Heart right ventricle (tissue), 16 donors: Measurements from ENCODE around the gene CST3. TPM values are rescaled to one million over a fixed set of nuclear protein-coding genes. Genes with fewer than 3 reads are reported as not detected.

Experiments used
- ATAC-seq, 8 donors: fragments of 200-7000 bp; cut with Tn5 transposase; one replicate each; pipeline ENCODE4 v1.9.1; 2020; ENCODE audit warnings: mild to moderate bottlenecking in 8 of 8, moderate library complexity in 8 of 8, moderate number of reproducible peaks in 1 of 8
- DNase-seq, 2 donors: peaks; one replicate each; pipeline ENCODE4 v3.0.0-alpha.2; 2020
- H3K27ac ChIP-seq, 10 donors: fragments of 200-600 bp; sonication (generic) in 2 of 10; one replicate each; pipeline versions ENCODE4 v1.5.0 to v1.8.0; 2020 to 2022; ENCODE audit warnings: mild to moderate bottlenecking in 3 of 10
- H3K27me3 ChIP-seq, 7 donors: fragments of 200-600 bp; one replicate each; pipeline ENCODE4 v1.8.0; 2021 to 2022; ENCODE audit warnings: mild to moderate bottlenecking in 2 of 7
- H3K36me3 ChIP-seq, 9 donors: fragments of 200-600 bp; sonication (generic) in 1 of 9; one replicate each; pipeline versions ENCODE4 v1.5.0 to v1.8.0; 2020 to 2022; ENCODE audit warnings: mild to moderate bottlenecking in 2 of 9
- H3K4me1 ChIP-seq, 9 donors: fragments of 200-600 bp; sonication (generic) in 1 of 9; one replicate each; pipeline versions ENCODE4 v1.5.0 to v1.8.0; 2020 to 2022; ENCODE audit warnings: mild to moderate bottlenecking in 4 of 9
- H3K4me3 ChIP-seq, 10 donors: fragments of 200-600 bp; sonication (generic) in 2 of 10; one replicate each; pipeline versions ENCODE4 v1.5.0 to v1.8.0; 2020 to 2022; ENCODE audit warnings: mild to moderate bottlenecking in 7 of 10, moderate library complexity in 2 of 10
- H3K9me3 ChIP-seq, 11 donors: fragments of 200-600 bp in 10 of 11; sonication (generic) in 2 of 11; one replicate each; pipeline versions ENCODE4 v1.5.0 to v1.8.0; 2013 to 2022; ENCODE audit warnings: mild to moderate bottlenecking in 2 of 11, control low read depth in 1 of 11, moderate library complexity in 1 of 11
- CTCF ChIP-seq, 9 donors: fragments of 200-600 bp; sonication (generic) in 2 of 9; IDR thresholded peaks; one replicate each; pipeline versions ENCODE4 v1.5.0 to v1.8.0; 2021 to 2022; ENCODE audit warnings: antibody characterized with exemption in 9 of 9, mild to moderate bottlenecking in 5 of 9, moderate library complexity in 1 of 9
- WGBS, 2 donors: extraction: QIAGEN DNeasy Blood & Tissue Kit; methylation state at CpG; one replicate each; pipeline ENCODE4 v1.1.7; 2013; ENCODE audit warnings: inconsistent platforms in 1 of 2; 5-methylcytosine and 5-hydroxymethylcytosine counted together
- intact Hi-C, 10 donors: fragments of 100-400 bp; cut with DNase I; formaldehyde crosslinking; loops; one replicate each; pipeline versions ENCODE4 v1.11.1 to v1.14.2; 2022
- polyA plus RNA-seq, 2 donors: library from polyadenylated mRNA; stranded (reverse); fragments of 200-250 nt; gene quantifications; one replicate each; pipeline ENCODE4 v1.2.3, GENCODE V29; 2013
- total RNA-seq, 10 donors: library from RNA; stranded (reverse); fragmentation: NEBNext Ultra II Directional in 3 of 10; extraction: Animal tissue kit (Norgen Biotek cat#: 25700) in 3 of 10; gene quantifications; one replicate each; pipeline versions ENCODE4 v1.2.1 to v1.2.4, GENCODE V29; 2021 to 2023
- donor health status: Arrhythmogenic right ventricular cardiomyopathy.
- donor health status: ischemic (EF 13 %, LVEDD 7.1; RV severe dilation, severe dysfunction).
- donor health status: healthy with polysubstance abuse.
- donor health status: DM: no; HTN: yes; CAD: no.
- donor health status: DM: no; HTN: no; CAD: no.
- donor health status: ischemic (EF 25% LVEDD 6.9; RV normal size, moderate dysfunction).
- donor health status: ischemic (EF 25% LVEDD 5.7; RV mildly dilated, moderate dysfunction).
- donor health status: healthy.
- donor health status: DM: yes; HTN: yes; CAD: no.
- donor health status: Ischemic cardiomyopathy.
- donor health status: ischemic (EF 35%, LVEDD 5.7; RV mildly dilated, moderate dysfunction).
- donor health status: nonischemic (EF 11% LVEDD 7.7; RV severe dilation, severe dysfunction).
- donor health status: DM: yes; HTN: yes; CAD: no.
- donor health status: PGD.
- donor health status: ischemic (EF 29% LVEDD 5.4; RV normal size, mild dysfunction).
- donor health status: nonischemic (EF 23%, LVEDD 6.1; RV moderate dilation, normal function).

The CST3 gene
- total and polyA plus RNA-seq, 12 donors = 395 to 1,066 (median 612) TPM

GRCh38 chr20:23607497-23608245, 30.1 kb downstream of the CST3 start:
- peaks cover 0 to 23% (median 6%) of the 10 kb centered on the region in 7 donors for H3K27me3 ChIP-seq
- WGBS, 2 donors = 89 to 92% methylated on average over 14 of the region's 14 CpGs
- H3K4me1 ChIP-seq = peaks cover 0 to 10% (median 0%) of the 10 kb centered on the region in 9 donors
- intact Hi-C loops = loop anchor here in 9 of 10 donors (2.0 to 10.0 kb wide), 8 partner anchors 163 to 923 kb away; partner anchors contain the start of genes CSTL1 (in 1 of the 9), GZF1 (in 1 of the 9) and NXT1 (in 1 of the 9)
- DNase-seq (no peak), ATAC-seq (peak in 1 of 8 donors; percentile 35)
- H3K27ac ChIP-seq = no peak overlapping the region
- TF ChIP-seq CTCF (IDR thresholded peaks at IDR 0.05) = no peak
- no peak overlapping the region for H3K4me3 ChIP-seq
- H3K36me3 ChIP-seq = no peaks in the 10 kb centered on the region
- H3K9me3 ChIP-seq = no peaks in the 10 kb centered on the region

- ATAC-seq (peak; percentile 85 to 94 (median 89)), DNase-seq (peak; percentile 77 to 84)
- Histone ChIP-seq H3K4me3 (no peak overlapping the region), H3K27ac (no peak overlapping the region), H3K36me3 (no peaks in the 10 kb centered on the region), H3K9me3 (no peaks in the 10 kb centered on the region), H3K4me1 (peaks cover 0 to 10% (median 0%) of the 10 kb centered on the region in 9 donors), H3K27me3 (peaks cover 0 to 24% (median 10%) of the 10 kb centered on the region in 7 donors)
- 10 to 13% methylated on average over 9 of the region's 9 CpGs for WGBS, 2 donors
- peak; percentile 80 to 92 (median 89) for TF ChIP-seq CTCF (IDR thresholded peaks at IDR 0.05)
- intact Hi-C loops = loop anchor here in 9 of 10 donors (2.0 to 10.0 kb wide), 8 partner anchors 162 to 922 kb away; partner anchors contain the start of genes CSTL1 (in 1 of the 9), GZF1 (in 1 of the 9) and NXT1 (in 1 of the 9)
These were observed 31.1 kb downstream of the CST3 start for GRCh38 chr20:23606652-23607049.

- WGBS, 2 donors = 60 to 61% methylated on average over 16 of the region's 16 CpGs
- Histone ChIP-seq H3K9me3 (no peaks in the 10 kb centered on the region), H3K36me3 (no peaks in the 10 kb centered on the region), H3K4me3 (no peak within 1 kb of the TSS), H3K27ac (no peak within 1 kb of the TSS), H3K27me3 (peaks cover 0 to 24% (median 10%) of the 10 kb centered on the region in 7 donors), H3K4me1 (peaks cover 0 to 10% (median 0%) of the 10 kb centered on the region in 9 donors)
- ATAC-seq (peak in 2 of 8 donors; percentile 5 to 24), DNase-seq (no peak)
- intact Hi-C loops = loop anchor here in 9 of 10 donors (2.0 to 10.0 kb wide), 9 partner anchors 31 to 921 kb away; partner anchors contain the start of genes CST3 (in 1 of the 9), CSTL1 (in 1 of the 9), GZF1 (in 1 of the 9) and NXT1 (in 1 of the 9)
- no peak for TF ChIP-seq CTCF (IDR thresholded peaks at IDR 0.05)
These were observed 31.7 kb downstream of the CST3 start, which contains the start of gene CST9 for GRCh38 chr20:23605867-23606651. TSS of gene CST9 (minus strand) at chr20:23605917. CDS start at chr20:23605864, 53 bp downstream.

GRCh38 chr20:23604306-23604705, 33.4 kb downstream of the CST3 start:
- H3K27ac ChIP-seq = no peak overlapping the region
- intact Hi-C loops = loop anchor here in 4 of 10 donors (2.0 to 10.0 kb wide), 5 partner anchors 32 to 920 kb away; partner anchors contain the start of genes CST3 (in 1 of the 4) and GZF1 (in 1 of the 4)
- no peaks in the 10 kb centered on the region for H3K9me3 ChIP-seq
- WGBS, 2 donors = 73 to 86% methylated on average over 1 of the region's 1 CpG
- no peak overlapping the region for H3K4me3 ChIP-seq
- DNase-seq = no peak
- no peak for TF ChIP-seq CTCF (IDR thresholded peaks at IDR 0.05)
- no peaks in the 10 kb centered on the region for H3K36me3 ChIP-seq
- H3K27me3 ChIP-seq = peaks cover 0 to 24% (median 10%) of the 10 kb centered on the region in 7 donors
- peaks cover 0 to 10% (median 0%) of the 10 kb centered on the region in 9 donors for H3K4me1 ChIP-seq
- no peak for ATAC-seq
